Kidney epithelial cell (primary cell): ENCODE results near the gene TEX54. TPM values are rescaled to one million over a fixed set of nuclear protein-coding genes. Genes with fewer than 3 reads are reported as not detected.

Experiments
- DNase-seq: peaks from one replicate; pipeline ENCODE4 v3.0.0-alpha.2; 2010; ENCODE audit warnings: low read depth
- H3K27me3 ChIP-seq: 2 replicates; pipeline ENCODE4 v1.6.0; 2011; ENCODE audit warnings: low read length; ENCODE audit not compliant: control insufficient read depth, insufficient read depth
- H3K36me3 ChIP-seq: 2 replicates; pipeline ENCODE4 v1.5.1; 2011; ENCODE audit warnings: low read length; ENCODE audit not compliant: control insufficient read depth, insufficient read depth
- H3K4me3 ChIP-seq: 2 replicates; pipeline ENCODE4 v1.5.1; 2011; ENCODE audit warnings: low read depth, mild to moderate bottlenecking, control low read depth, low read length
- CTCF ChIP-seq: IDR thresholded peaks from 2 replicates; pipeline ENCODE4 v1.5.1; 2011; ENCODE audit warnings: mild to moderate bottlenecking, moderate library complexity, low read length, control low read depth, inconsistent platforms; ENCODE audit not compliant: insufficient read depth, poor library complexity, severe bottlenecking
- total RNA-seq: library from RNA; depleted of rRNA; stranded (reverse); fragments of >200 nt; gene quantifications from 2 replicates; pipeline ENCODE4 v1.2.3, GENCODE V29; 2015

The TEX54 gene
- total RNA-seq, 1 donor from 2014 or later = not detected

DNA sequence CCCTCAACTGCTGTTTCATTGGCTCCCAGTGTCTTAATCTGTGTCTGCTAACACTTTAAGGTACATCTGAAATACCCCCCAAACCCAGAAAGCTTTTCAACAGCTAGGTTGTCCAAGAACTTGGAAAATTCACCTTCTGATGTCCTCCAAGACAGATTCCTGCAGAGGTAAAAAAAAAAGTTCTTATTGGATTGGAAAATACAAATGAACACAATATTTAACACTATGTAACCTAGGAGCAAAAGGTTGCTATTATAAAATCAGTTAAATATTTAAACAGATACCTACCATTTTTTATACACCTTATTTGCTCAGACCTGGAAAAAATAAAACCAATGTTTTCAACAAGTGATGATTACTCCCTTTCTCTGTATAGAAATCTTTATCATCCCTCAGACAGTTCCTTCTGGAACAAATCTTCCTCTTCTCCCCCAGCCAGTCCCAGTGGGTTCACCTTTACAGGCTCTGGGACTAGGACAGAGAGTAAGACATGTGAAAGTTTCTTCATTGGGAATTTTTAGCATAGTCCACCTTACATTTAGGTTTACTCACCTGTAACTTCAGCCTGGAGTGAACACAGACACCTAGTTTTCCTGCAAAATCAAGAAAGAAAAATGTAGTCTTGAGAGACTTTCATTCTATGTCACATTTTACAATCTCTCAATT, 20.0 kb upstream of the TEX54 start:
- no peak overlapping the region for H3K4me3 ChIP-seq

GRCh38 chr11:62851807-62852522, 19.3 kb upstream of the TEX54 start:
- H3K27me3 ChIP-seq = no peaks in the 10 kb centered on the region
- H3K36me3 ChIP-seq = peaks cover 6% of the 10 kb centered on the region
- no peak for DNase-seq
- no peak overlapping the region for H3K4me3 ChIP-seq
- TF ChIP-seq CTCF = no peak

More for the DNA sequence above, 20.0 kb upstream of the TEX54 start:
- TF ChIP-seq CTCF = no peak
- no peak for DNase-seq
- no peaks in the 10 kb centered on the region for H3K27me3 ChIP-seq
- peaks cover 6% of the 10 kb centered on the region for H3K36me3 ChIP-seq

GRCh38 chr11:62850911-62851806, 18.5 kb upstream of the TEX54 start:
- H3K4me3 ChIP-seq = no peak overlapping the region
- TF ChIP-seq CTCF = no peak
- no peak for DNase-seq
- H3K36me3 ChIP-seq = peaks cover 6% of the 10 kb centered on the region
- no peaks in the 10 kb centered on the region for H3K27me3 ChIP-seq

GRCh38 chr11:62847767-62848314, 15.2 kb upstream of the TEX54 start:
- H3K4me3 ChIP-seq = no peak overlapping the region
- H3K36me3 ChIP-seq = peaks cover 2% of the 10 kb centered on the region
- no peaks in the 10 kb centered on the region for H3K27me3 ChIP-seq
- no peak for DNase-seq
- TF ChIP-seq CTCF = no peak

GRCh38 chr11:62846177-62846576, 13.5 kb upstream of the TEX54 start:
- no peak for TF ChIP-seq CTCF
- no peaks in the 10 kb centered on the region for H3K27me3 ChIP-seq
- no peak for DNase-seq
- H3K4me3 ChIP-seq = no peak overlapping the region
- no peaks in the 10 kb centered on the region for H3K36me3 ChIP-seq
